Neural progenitor cell (in vitro differentiated cells): ENCODE results near the gene MARCKSL1. TPM values are rescaled to one million over a fixed set of nuclear protein-coding genes. Genes with fewer than 3 reads are reported as not detected.
A peak's percentile ranks its signal among the peaks of the same experiment; 100 is the strongest.

Experiments used
- DNase-seq: peaks from one replicate; pipeline ENCODE4 v3.0.0-alpha.2; 2016; ENCODE audit warnings: low spot score
- H2AFZ ChIP-seq: fragments of 200-600 bp; sonication (generic); replicated peaks from 2 replicates; pipeline ENCODE4 v1.6.1; 2016; ENCODE audit warnings: antibody characterized with exemption
- H3F3A ChIP-seq: fragments of 200-600 bp; sonication (generic); 2 replicates; pipeline ENCODE4 v1.6.1; 2016; ENCODE audit warnings: antibody characterized with exemption, low read depth
- H3K27ac ChIP-seq: fragments of 200-600 bp; sonication (generic); 2 replicates; pipeline ENCODE4 v1.5.1; 2016; ENCODE audit warnings: mild to moderate bottlenecking
- H3K27me3 ChIP-seq: fragments of 200-600 bp; sonication (generic); 2 replicates; pipeline ENCODE4 v1.6.1; 2016; ENCODE audit warnings: mild to moderate bottlenecking, moderate library complexity
- H3K36me3 ChIP-seq: fragments of 200-600 bp; sonication (generic); 2 replicates; pipeline ENCODE4 v1.5.1; 2016
- H3K4me1 ChIP-seq: fragments of 200-600 bp; sonication (generic); 2 replicates; pipeline ENCODE4 v1.6.1; 2016; ENCODE audit warnings: mixed run types
- H3K4me2 ChIP-seq: fragments of 200-600 bp; sonication (generic); 2 replicates; pipeline ENCODE4 v1.6.1; 2016
- H3K4me3 ChIP-seq: fragments of 200-600 bp; sonication (generic); 2 replicates; pipeline ENCODE4 v1.5.1; 2016
- H3K79me2 ChIP-seq: fragments of 200-600 bp; sonication (generic); 2 replicates; pipeline ENCODE4 v1.6.1; 2016; ENCODE audit warnings: low read depth
- H3K9ac ChIP-seq: fragments of 200-600 bp; sonication (generic); 2 replicates; pipeline ENCODE4 v1.6.1; 2016
- H3K9me3 ChIP-seq: fragments of 200-600 bp; sonication (generic); 2 replicates; pipeline ENCODE4 v1.5.1; 2016; ENCODE audit warnings: low read depth
- H4K20me1 ChIP-seq: fragments of 200-600 bp; sonication (generic); 2 replicates; pipeline ENCODE4 v1.6.1; 2016; ENCODE audit warnings: low read depth
- H3K27ac Mint-ChIP-seq: 3 replicates; pipeline ENCODE4 v1.8.0; 2021; ENCODE audit warnings: mixed read lengths
- H3K27me3 Mint-ChIP-seq: 2 replicates; pipeline ENCODE4 v1.8.0; 2022; ENCODE audit warnings: low read depth, mild to moderate bottlenecking, inconsistent platforms, moderate library complexity, mixed read lengths; ENCODE audit not compliant: insufficient read depth
- H3K36me3 Mint-ChIP-seq: 3 replicates; pipeline ENCODE4 v1.8.0; 2021; ENCODE audit warnings: mixed read lengths
- H3K4me1 Mint-ChIP-seq: 3 replicates; pipeline ENCODE4 v1.8.0; 2021; ENCODE audit warnings: mixed read lengths
- H3K4me3 Mint-ChIP-seq: 3 replicates; pipeline ENCODE4 v1.8.0; 2021; ENCODE audit warnings: mild to moderate bottlenecking, moderate library complexity, mixed read lengths
- H3K9me3 Mint-ChIP-seq: 3 replicates; pipeline ENCODE4 v1.8.0; 2020; ENCODE audit warnings: mixed read lengths
- CTCF ChIP-seq: fragments of 200-600 bp; sonication (generic); IDR thresholded peaks from 2 replicates; pipeline ENCODE4 v1.5.1; 2017; ENCODE audit warnings: antibody characterized with exemption, mild to moderate bottlenecking
- EZH2 ChIP-seq: fragments of 200-600 bp; sonication (generic); IDR thresholded peaks from 2 replicates; pipeline ENCODE4 v1.6.1; 2017; ENCODE audit warnings: antibody characterized with exemption, mild to moderate bottlenecking, moderate library complexity
- EZH2phosphoT487 ChIP-seq: fragments of 200-600 bp; sonication (generic); IDR thresholded peaks from 2 replicates; pipeline ENCODE4 v1.6.1; 2017; ENCODE audit warnings: antibody characterized with exemption
- total RNA-seq: library from RNA; depleted of rRNA; stranded (reverse); fragments of >200 nt; gene quantifications from 2 replicates; pipeline ENCODE4 v1.2.3, GENCODE V29; 2015; ENCODE audit warnings: low replicate concordance

The MARCKSL1 gene
- total RNA-seq, 1 donor from 2014 or later = 258 TPM

GRCh38 chr1:32353886-32354570, 18.0 kb upstream of the MARCKSL1 start:
- Histone ChIP-seq H3K9me3 (peaks cover 9% of the 10 kb centered on the region), H3K36me3 (no peaks in the 10 kb centered on the region), H3K27ac (no peak overlapping the region), H4K20me1 (peaks cover 9% of the 10 kb centered on the region), H3K4me1 (peaks cover 16% of the 10 kb centered on the region), H2AFZ (no peak overlapping the region), H3K4me3 (no peak overlapping the region), H3K27me3 (peaks cover 19% of the 10 kb centered on the region), H3F3A (peaks cover 19% of the 10 kb centered on the region), H3K9ac (no peak overlapping the region), H3K4me2 (no peak overlapping the region), H3K79me2 (no peaks in the 10 kb centered on the region)
- peaks cover 36% of the 10 kb centered on the region for H3K4me1 Mint-ChIP-seq
- H3K27ac Mint-ChIP-seq = peak overlapping the region; percentile 47
- peaks cover 5% of the 10 kb centered on the region for H3K27me3 Mint-ChIP-seq
- H3K9me3 Mint-ChIP-seq = peaks cover 4% of the 10 kb centered on the region
- H3K36me3 Mint-ChIP-seq = peaks cover 9% of the 10 kb centered on the region
- TF ChIP-seq EZH2phosphoT487 (no peak), CTCF (no peak), EZH2 (no peak)
- DNase-seq = no peak
- H3K4me3 Mint-ChIP-seq = peak overlapping the region; percentile 54

GRCh38 chr1:32353431-32353830, 17.4 kb upstream of the MARCKSL1 start:
- H3K4me2 ChIP-seq = no peak overlapping the region
- no peak overlapping the region for H3K4me3 ChIP-seq
- no peaks in the 10 kb centered on the region for H3K36me3 ChIP-seq
- peaks cover 19% of the 10 kb centered on the region for H3K27me3 ChIP-seq
- H3K79me2 ChIP-seq = no peaks in the 10 kb centered on the region
- peaks cover 19% of the 10 kb centered on the region for H3F3A ChIP-seq
- peaks cover 9% of the 10 kb centered on the region for H3K9me3 ChIP-seq
- TF ChIP-seq EZH2 = no peak
- TF ChIP-seq EZH2phosphoT487 = no peak
- no peak for TF ChIP-seq CTCF
- Mint-ChIP-seq H3K9me3 (peaks cover 4% of the 10 kb centered on the region), H3K27me3 (peaks cover 4% of the 10 kb centered on the region), H3K36me3 (peaks cover 9% of the 10 kb centered on the region), H3K4me1 (peaks cover 38% of the 10 kb centered on the region), H3K4me3 (peak overlapping the region; percentile 83), H3K27ac (no peak overlapping the region)
- H3K4me1 ChIP-seq = peaks cover 16% of the 10 kb centered on the region
- H2AFZ ChIP-seq = no peak overlapping the region
- no peak overlapping the region for H3K27ac ChIP-seq
- peaks cover 9% of the 10 kb centered on the region for H4K20me1 ChIP-seq
- H3K9ac ChIP-seq = no peak overlapping the region
- no peak for DNase-seq

- peaks cover 19% of the 10 kb centered on the region for H3F3A ChIP-seq
- peak overlapping the region; percentile 83 for H3K4me3 Mint-ChIP-seq
- peak overlapping the region; percentile 90 for H3K4me2 ChIP-seq
- peaks cover 16% of the 10 kb centered on the region for H3K4me1 ChIP-seq
- no peak overlapping the region for H3K27ac Mint-ChIP-seq
- no peak overlapping the region for H3K27ac ChIP-seq
- H2AFZ ChIP-seq = no peak overlapping the region
- peaks cover 9% of the 10 kb centered on the region for H3K9me3 ChIP-seq
- H3K4me1 Mint-ChIP-seq = peaks cover 43% of the 10 kb centered on the region
- H3K36me3 ChIP-seq = no peaks in the 10 kb centered on the region
- no peak for TF ChIP-seq CTCF
- no peak overlapping the region for H3K4me3 ChIP-seq
- H3K27me3 Mint-ChIP-seq = peaks cover 7% of the 10 kb centered on the region
- DNase-seq = no peak
- no peaks in the 10 kb centered on the region for H3K79me2 ChIP-seq
- H3K27me3 ChIP-seq = peaks cover 19% of the 10 kb centered on the region
- no peak overlapping the region for H3K9ac ChIP-seq
- peaks cover 9% of the 10 kb centered on the region for H4K20me1 ChIP-seq
- peaks cover 4% of the 10 kb centered on the region for H3K9me3 Mint-ChIP-seq
- H3K36me3 Mint-ChIP-seq = peaks cover 9% of the 10 kb centered on the region
Observed at GRCh38 chr1:32352831-32353383, 16.9 kb upstream of the MARCKSL1 start.
